22Rv1 (cell line): ENCODE data around the gene BTG1.

ENCODE experiments used
- H3K27ac ChIP-seq: fragments of 450-650 bp; 2 replicates; pipeline ENCODE4 v1.5.1; 2017
- ZFX ChIP-seq: fragments of 450-650 bp; IDR thresholded peaks from 2 replicates; pipeline ENCODE4 v1.6.1; 2017; ENCODE audit warnings: antibody characterized with exemption, borderline replicate concordance
- TF ChIP-seq, protein P1 (sequence below): fragments of 450-650 bp; IDR thresholded peaks from 2 replicates; pipeline ENCODE4 v1.5.1; 2017; ENCODE audit warnings: mild to moderate bottlenecking

Gene BTG1, protein sequence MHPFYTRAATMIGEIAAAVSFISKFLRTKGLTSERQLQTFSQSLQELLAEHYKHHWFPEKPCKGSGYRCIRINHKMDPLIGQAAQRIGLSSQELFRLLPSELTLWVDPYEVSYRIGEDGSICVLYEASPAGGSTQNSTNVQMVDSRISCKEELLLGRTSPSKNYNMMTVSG

DNA sequence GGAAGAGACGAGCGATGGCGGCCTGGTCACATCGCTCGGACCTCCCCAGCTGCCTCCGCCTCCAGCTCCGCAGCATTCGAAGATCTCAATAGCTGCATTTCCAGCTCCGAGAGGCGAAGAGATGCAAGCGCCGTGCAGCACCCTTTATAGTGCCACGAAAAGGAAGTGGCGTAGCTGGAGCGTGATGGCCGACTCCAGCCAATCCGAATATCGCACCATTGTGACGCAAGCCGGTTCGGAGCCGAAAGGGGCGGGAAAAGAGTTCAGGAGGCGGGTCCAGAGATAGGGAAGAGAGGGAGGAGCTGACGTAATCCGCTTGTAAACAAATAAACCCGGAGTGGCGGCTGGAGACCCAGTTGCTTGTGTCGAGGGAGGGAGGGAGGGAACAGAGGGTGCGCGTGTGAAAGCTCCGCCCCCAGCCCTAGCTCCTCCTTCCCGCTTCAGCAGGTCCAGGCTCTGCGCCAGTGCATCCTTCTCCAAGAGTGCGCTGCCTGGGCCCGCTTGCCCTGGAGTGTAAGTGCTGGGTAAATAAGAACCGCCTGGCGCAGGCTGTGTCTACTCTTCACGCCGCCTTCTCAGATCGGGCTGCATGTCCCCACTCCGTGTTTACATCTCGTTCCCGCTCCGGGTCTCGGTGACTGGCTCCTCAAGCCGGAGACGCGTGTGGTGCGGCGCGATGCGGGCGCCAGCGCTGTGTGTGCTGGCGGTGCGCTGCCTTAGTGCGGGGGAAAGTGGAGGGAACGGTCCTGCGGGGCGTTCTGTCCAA lies at the start of gene BTG1:
BTG1 (minus strand) TSS at position 116 of the 766 bp plus-strand sequence. CDS start 311 bp downstream, outside the sequence.
- H3K27ac ChIP-seq = peak within 1 kb of the TSS; percentile 97
- TF ChIP-seq, protein P1, sequence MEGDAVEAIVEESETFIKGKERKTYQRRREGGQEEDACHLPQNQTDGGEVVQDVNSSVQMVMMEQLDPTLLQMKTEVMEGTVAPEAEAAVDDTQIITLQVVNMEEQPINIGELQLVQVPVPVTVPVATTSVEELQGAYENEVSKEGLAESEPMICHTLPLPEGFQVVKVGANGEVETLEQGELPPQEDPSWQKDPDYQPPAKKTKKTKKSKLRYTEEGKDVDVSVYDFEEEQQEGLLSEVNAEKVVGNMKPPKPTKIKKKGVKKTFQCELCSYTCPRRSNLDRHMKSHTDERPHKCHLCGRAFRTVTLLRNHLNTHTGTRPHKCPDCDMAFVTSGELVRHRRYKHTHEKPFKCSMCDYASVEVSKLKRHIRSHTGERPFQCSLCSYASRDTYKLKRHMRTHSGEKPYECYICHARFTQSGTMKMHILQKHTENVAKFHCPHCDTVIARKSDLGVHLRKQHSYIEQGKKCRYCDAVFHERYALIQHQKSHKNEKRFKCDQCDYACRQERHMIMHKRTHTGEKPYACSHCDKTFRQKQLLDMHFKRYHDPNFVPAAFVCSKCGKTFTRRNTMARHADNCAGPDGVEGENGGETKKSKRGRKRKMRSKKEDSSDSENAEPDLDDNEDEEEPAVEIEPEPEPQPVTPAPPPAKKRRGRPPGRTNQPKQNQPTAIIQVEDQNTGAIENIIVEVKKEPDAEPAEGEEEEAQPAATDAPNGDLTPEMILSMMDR = 0 out of 2 replicates have a peak, but pooled peaks have one; percentile 5
- no peak for TF ChIP-seq ZFX

DNA sequence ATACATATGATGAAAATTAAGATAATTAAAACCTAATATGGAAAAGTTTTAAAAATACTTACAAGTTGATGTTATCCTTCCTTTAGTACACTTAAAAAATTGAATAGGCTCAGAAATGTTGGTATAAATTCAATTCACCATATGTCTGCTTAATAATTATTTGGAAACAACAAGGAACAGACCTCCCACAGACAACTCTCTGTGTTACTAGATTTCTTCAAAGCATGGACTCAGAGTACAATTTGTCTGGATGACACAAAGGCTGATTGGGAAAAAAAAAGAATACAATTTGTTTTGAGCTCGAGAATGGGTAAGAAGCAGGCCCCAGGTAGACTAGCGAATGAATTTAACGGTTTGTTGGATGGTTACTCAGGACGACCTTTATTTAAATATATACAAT lies 48.9 kb upstream of the BTG1 start:
- H3K27ac ChIP-seq = no peak overlapping the region
- TF ChIP-seq ZFX = no peak
- TF ChIP-seq, protein P1 = no peak

DNA sequence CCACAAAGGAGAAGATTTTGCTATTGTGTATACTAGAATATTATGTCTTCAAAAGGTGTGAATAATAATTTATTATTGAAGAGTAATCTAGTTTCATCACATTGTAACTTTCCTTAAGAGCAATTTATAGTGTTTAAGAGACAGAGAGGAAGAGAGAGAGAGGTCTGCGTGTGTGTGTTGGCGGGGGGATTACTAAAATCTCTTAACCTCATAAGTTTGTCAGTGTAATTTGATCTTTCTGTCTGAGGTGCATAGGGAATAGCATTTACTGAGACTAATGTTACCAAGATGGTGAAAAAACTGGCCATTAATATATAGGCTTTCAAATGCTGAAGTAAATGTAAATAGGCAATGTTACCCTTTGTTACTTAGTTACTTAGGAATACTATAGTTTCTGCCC lies 48.2 kb upstream of the BTG1 start:
- TF ChIP-seq, protein P1 = no peak
- TF ChIP-seq ZFX = no peak
- no peak overlapping the region for H3K27ac ChIP-seq

DNA sequence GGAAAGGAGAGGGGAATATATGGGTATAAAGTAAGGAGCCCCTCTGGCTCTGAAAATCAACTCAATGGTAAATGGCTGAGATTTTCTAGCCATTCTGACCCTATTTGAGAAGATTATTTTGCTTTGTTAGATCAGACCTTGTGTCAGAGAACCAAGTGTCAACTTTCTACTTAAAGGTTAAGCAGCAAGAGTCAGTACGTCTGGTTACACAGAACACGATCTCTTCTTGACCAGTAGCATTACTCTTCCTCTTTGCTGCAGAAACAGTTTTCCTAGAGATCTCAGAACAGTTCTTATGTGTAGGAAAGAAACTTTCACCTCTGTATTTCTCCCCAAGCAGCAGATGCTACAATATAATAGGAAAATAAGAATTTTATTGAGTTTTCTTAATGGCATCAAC lies 47.4 kb upstream of the BTG1 start:
- no peak overlapping the region for H3K27ac ChIP-seq
- no peak for TF ChIP-seq ZFX
- TF ChIP-seq, protein P1 = no peak

DNA sequence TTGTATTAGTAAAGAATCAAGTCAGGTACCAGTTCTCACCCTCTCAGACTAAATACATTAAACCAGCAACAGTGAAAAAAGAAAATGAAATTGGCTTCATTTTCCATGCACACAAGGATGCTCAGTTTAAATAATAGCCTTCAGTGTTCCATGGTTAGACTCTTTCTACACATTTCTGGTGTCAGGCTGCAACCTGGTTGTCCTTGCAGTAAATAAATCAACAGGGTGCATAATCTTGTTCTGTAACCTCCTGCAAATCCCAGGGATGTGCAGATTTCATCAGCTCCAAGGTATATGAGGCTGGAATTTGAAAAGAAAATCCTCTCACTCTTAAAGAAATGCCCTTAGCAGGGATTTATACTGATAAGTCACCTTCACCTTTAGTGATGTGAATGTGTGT lies 46.7 kb upstream of the BTG1 start:
- no peak for TF ChIP-seq ZFX
- TF ChIP-seq, protein P1 = no peak

DNA sequence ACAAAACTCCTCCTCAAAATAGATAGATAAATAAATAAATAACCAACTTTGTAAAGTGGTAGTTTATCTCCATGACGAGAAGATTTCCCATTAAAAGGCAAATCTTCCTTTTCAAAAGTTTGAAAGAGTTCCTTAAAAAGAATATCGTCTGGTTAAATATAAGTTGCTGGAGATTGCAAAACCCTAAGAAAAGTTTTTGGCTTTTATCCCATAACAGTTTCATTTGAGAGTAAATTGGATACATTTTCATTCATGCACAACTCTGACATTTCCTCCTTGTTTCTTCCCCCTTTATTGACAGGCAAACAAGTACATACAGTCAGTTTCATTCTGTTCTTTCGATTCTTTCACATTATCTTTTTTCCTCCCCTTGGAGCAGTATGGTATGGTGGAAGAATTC lies 45.4 kb upstream of the BTG1 start:
- TF ChIP-seq, protein P1 = no peak
- no peak for TF ChIP-seq ZFX
- H3K27ac ChIP-seq = no peak overlapping the region

More for the DNA sequence above, 46.7 kb upstream of the BTG1 start:
- H3K27ac ChIP-seq = no peak overlapping the region
